Endodermal cell (in vitro differentiated cells): ENCODE measurements around the gene ASB15. TPM values are rescaled to one million over a fixed set of nuclear protein-coding genes. Genes with fewer than 3 reads are reported as not detected.
A peak's percentile ranks its signal among the peaks of the same experiment; 100 is the strongest.

Experiments
- DNase-seq: peaks from one replicate; pipeline ENCODE4 v3.0.0-alpha.2; 2017
- H3K27ac ChIP-seq: 2 replicates; pipeline ENCODE4 v1.5.1; 2013; ENCODE audit warnings: mild to moderate bottlenecking, low read depth, low read length, moderate library complexity
- H3K27me3 ChIP-seq: 2 replicates; pipeline ENCODE4 v1.6.1; 2013; ENCODE audit warnings: mild to moderate bottlenecking, low read length, moderate library complexity; ENCODE audit not compliant: insufficient read depth, control insufficient read depth, poor library complexity, severe bottlenecking
- H3K36me3 ChIP-seq: 2 replicates; pipeline ENCODE4 v1.7.0; 2013; ENCODE audit warnings: mild to moderate bottlenecking, low read length, moderate library complexity; ENCODE audit not compliant: control insufficient read depth, insufficient read depth
- H3K4me1 ChIP-seq: one replicate; pipeline ENCODE4 v1.7.0; 2013; ENCODE audit warnings: low read length; ENCODE audit not compliant: control insufficient read depth, insufficient read depth
- H3K4me3 ChIP-seq: 2 replicates; pipeline ENCODE4 v1.5.1; 2013; ENCODE audit warnings: mild to moderate bottlenecking, low read length, moderate library complexity
- H3K9ac ChIP-seq: 2 replicates; pipeline ENCODE4 v1.6.1; 2013; ENCODE audit warnings: mild to moderate bottlenecking, low read length, moderate library complexity; ENCODE audit not compliant: poor library complexity, severe bottlenecking; ENCODE audit errors: extremely low read depth
- H3K9me3 ChIP-seq: 2 replicates; pipeline ENCODE4 v1.6.1; 2013; ENCODE audit warnings: mild to moderate bottlenecking, low read length, moderate library complexity; ENCODE audit not compliant: control insufficient read depth
- H3K27ac Mint-ChIP-seq: 2 replicates; pipeline ENCODE4 v1.8.0; 2020; ENCODE audit warnings: mixed read lengths
- H3K27me3 Mint-ChIP-seq: 2 replicates; pipeline ENCODE4 v1.8.0; 2021; ENCODE audit warnings: mild to moderate bottlenecking, mixed read lengths; ENCODE audit not compliant: insufficient read depth
- H3K36me3 Mint-ChIP-seq: 2 replicates; pipeline ENCODE4 v1.8.0; 2020; ENCODE audit warnings: low read depth, mixed read lengths
- H3K4me1 Mint-ChIP-seq: 2 replicates; pipeline ENCODE4 v1.8.0; 2020; ENCODE audit warnings: mixed read lengths
- H3K4me3 Mint-ChIP-seq: 2 replicates; pipeline ENCODE4 v1.8.0; 2020; ENCODE audit warnings: mild to moderate bottlenecking, moderate library complexity, mixed read lengths
- H3K9me3 Mint-ChIP-seq: 2 replicates; pipeline ENCODE4 v1.8.0; 2020; ENCODE audit warnings: mild to moderate bottlenecking, mixed read lengths
- CTCF ChIP-seq: fragments of 200-600 bp; sonication (generic); conservative IDR thresholded peaks from 2 replicates; pipeline ENCODE4 v1.5.0; 2021; ENCODE audit warnings: antibody characterized with exemption, mild to moderate bottlenecking
- WGBS, 2 experiments: methylation state at CpG; one replicate each; pipeline versions ENCODE4 v1.1.5 to v1.1.7; 2013; ENCODE audit warnings: missing lambda C conversion rate in 2 of 2, mixed read lengths in 1 of 2; ENCODE audit not compliant: insufficient coverage in 1 of 2, insufficient read length in 1 of 2; 5-methylcytosine and 5-hydroxymethylcytosine counted together
- total RNA-seq, 2 donors: library from RNA; stranded (reverse); fragmentation: NEBNext Ultra II Directional in 1 of 2; extraction: Animal tissue kit (Norgen Biotek cat#: 25700) in 1 of 2; gene quantifications; 2 replicates in 1 of 2; 3 replicates in 1 of 2; pipeline ENCODE4 v1.2.1, GENCODE V29; 2021

Gene ASB15
- total RNA-seq, 2 donors from 2014 or later = not detected

- peaks cover 3% of the 10 kb centered on the region for H3K4me1 Mint-ChIP-seq
- H3K4me3 ChIP-seq = no peak overlapping the region
- no peaks in the 10 kb centered on the region for H3K4me1 ChIP-seq
- H3K36me3 Mint-ChIP-seq = peaks cover 15% of the 10 kb centered on the region
- H3K27ac Mint-ChIP-seq = no peak overlapping the region
- no peak overlapping the region for H3K27ac ChIP-seq
- peaks cover 1% of the 10 kb centered on the region for H3K9me3 Mint-ChIP-seq
- no peak overlapping the region for H3K9ac ChIP-seq
- peaks cover 13% of the 10 kb centered on the region for H3K36me3 ChIP-seq
- no peak for TF ChIP-seq CTCF
- no peaks in the 10 kb centered on the region for H3K27me3 ChIP-seq
- H3K4me3 Mint-ChIP-seq = no peak overlapping the region
- no peak for DNase-seq
- H3K27me3 Mint-ChIP-seq = no peaks in the 10 kb centered on the region
- H3K9me3 ChIP-seq = no peaks in the 10 kb centered on the region
Measured at GRCh38 chr7:123555484-123555883, 46.1 kb upstream of the ASB15 start.

GRCh38 chr7:123557016-123557397 lies 44.6 kb upstream of the ASB15 start:
- H3K4me1 ChIP-seq = no peaks in the 10 kb centered on the region
- 8 to 11% methylated on average over 12 of the region's 12 CpGs for WGBS, 2 experiments
- no peaks in the 10 kb centered on the region for H3K9me3 ChIP-seq
- H3K9ac ChIP-seq = peak overlapping the region; percentile 85
- no peak for TF ChIP-seq CTCF
- Mint-ChIP-seq H3K4me3 (no peak overlapping the region), H3K4me1 (peaks cover 3% of the 10 kb centered on the region), H3K9me3 (peaks cover 1% of the 10 kb centered on the region), H3K36me3 (peaks cover 12% of the 10 kb centered on the region), H3K27ac (no peak overlapping the region), H3K27me3 (no peaks in the 10 kb centered on the region)
- H3K4me3 ChIP-seq = peak overlapping the region; percentile 93
- DNase-seq = no peak
- H3K27me3 ChIP-seq = no peaks in the 10 kb centered on the region
- peaks cover 13% of the 10 kb centered on the region for H3K36me3 ChIP-seq
- H3K27ac ChIP-seq = no peak overlapping the region

- H3K9me3 ChIP-seq = no peaks in the 10 kb centered on the region
- H3K27ac Mint-ChIP-seq = no peak within 1 kb of the TSS
- H3K4me3 ChIP-seq = peak within 1 kb of the TSS; percentile 93
- no peaks in the 10 kb centered on the region for H3K27me3 ChIP-seq
- no peaks in the 10 kb centered on the region for H3K4me1 ChIP-seq
- H3K9ac ChIP-seq = peak within 1 kb of the TSS; percentile 85
- no peaks in the 10 kb centered on the region for H3K27me3 Mint-ChIP-seq
- peaks cover 3% of the 10 kb centered on the region for H3K4me1 Mint-ChIP-seq
- no peak for TF ChIP-seq CTCF
- peaks cover 13% of the 10 kb centered on the region for H3K36me3 ChIP-seq
- peaks cover 7% of the 10 kb centered on the region for H3K36me3 Mint-ChIP-seq
- H3K4me3 Mint-ChIP-seq = no peak within 1 kb of the TSS
- H3K27ac ChIP-seq = peak within 1 kb of the TSS; percentile 74
- DNase-seq = peak; percentile 99
- no peaks in the 10 kb centered on the region for H3K9me3 Mint-ChIP-seq
- 7 to 22% methylated on average over 11 to 40 of the region's 40 CpGs for WGBS, 2 experiments
Measured at GRCh38 chr7:123557398-123558288, 44.0 kb upstream of the ASB15 start, which contains the start of gene NDUFA5. Gene NDUFA5 (minus strand): TSS chr7:123557818. CDS start chr7:123557795, 23 bp downstream.
